ENCODE results near the gene SH3RF2.

The SH3RF2 gene

GRCh38 chr5:146025114-146025680 lies 88.8 kb downstream of the SH3RF2 start:
- no peak overlapping the region for H3K27ac ChIP-seq
- TF ChIP-seq FOXP2 (optimal IDR thresholded peaks at IDR 0.05; ENCODE audit: control extremely low read depth, extremely low read length, insufficient read depth) (no peak), POLR2AphosphoS5 (IDR thresholded peaks at IDR 0.05; ENCODE audit: borderline replicate concordance, low read depth, low read length) (no peak), EZH2 (IDR thresholded peaks at IDR 0.05) (no peak)
- no peak for DNase-seq (ENCODE audit: low read depth, low spot score)
- no peak overlapping the region for H3K9ac ChIP-seq (ENCODE audit: insufficient read length)
- H3K36me3 ChIP-seq (ENCODE audit: insufficient read depth, low read length) = no peaks in the 10 kb centered on the region
- no peak overlapping the region for H3K4me3 ChIP-seq
- H3K9me3 ChIP-seq (ENCODE audit: low read depth, low read length) = no peaks in the 10 kb centered on the region

GRCh38 chr5:146025681-146026080 lies 89.3 kb downstream of the SH3RF2 start:
- no peak for TF ChIP-seq POLR2AphosphoS5 (IDR thresholded peaks at IDR 0.05; ENCODE audit: borderline replicate concordance, low read depth, low read length)
- TF ChIP-seq FOXP2 (optimal IDR thresholded peaks at IDR 0.05; ENCODE audit: control extremely low read depth, extremely low read length, insufficient read depth) = no peak
- no peak for TF ChIP-seq EZH2 (IDR thresholded peaks at IDR 0.05)
- Histone ChIP-seq H3K36me3 (ENCODE audit: insufficient read depth, low read length) (no peaks in the 10 kb centered on the region), H3K27ac (no peak overlapping the region), H3K9me3 (ENCODE audit: low read depth, low read length) (no peaks in the 10 kb centered on the region), H3K9ac (ENCODE audit: insufficient read length) (no peak overlapping the region), H3K4me3 (no peak overlapping the region)
- DNase-seq (ENCODE audit: low read depth, low spot score) = no peak

GRCh38 chr5:146026307-146027010 lies 90.1 kb downstream of the SH3RF2 start:
- Histone ChIP-seq H3K36me3 (ENCODE audit: insufficient read depth, low read length) (no peaks in the 10 kb centered on the region), H3K4me3 (no peak overlapping the region), H3K9ac (ENCODE audit: insufficient read length) (no peak overlapping the region), H3K27ac (no peak overlapping the region), H3K9me3 (ENCODE audit: low read depth, low read length) (no peaks in the 10 kb centered on the region)
- no peak for DNase-seq (ENCODE audit: low read depth, low spot score)
- TF ChIP-seq POLR2AphosphoS5 (IDR thresholded peaks at IDR 0.05; ENCODE audit: borderline replicate concordance, low read depth, low read length) = no peak
- TF ChIP-seq EZH2 (IDR thresholded peaks at IDR 0.05) = no peak
- TF ChIP-seq FOXP2 (optimal IDR thresholded peaks at IDR 0.05; ENCODE audit: control extremely low read depth, extremely low read length, insufficient read depth) = no peak

- Histone ChIP-seq H3K36me3 (ENCODE audit: insufficient read depth, low read length) (no peaks in the 10 kb centered on the region), H3K9ac (ENCODE audit: insufficient read length) (no peak overlapping the region), H3K27ac (no peak overlapping the region), H3K4me3 (no peak overlapping the region), H3K9me3 (ENCODE audit: low read depth, low read length) (no peaks in the 10 kb centered on the region)
- DNase-seq (ENCODE audit: low read depth, low spot score) = no peak
- TF ChIP-seq EZH2 (IDR thresholded peaks at IDR 0.05) (no peak), FOXP2 (optimal IDR thresholded peaks at IDR 0.05; ENCODE audit: control extremely low read depth, extremely low read length, insufficient read depth) (no peak), POLR2AphosphoS5 (IDR thresholded peaks at IDR 0.05; ENCODE audit: borderline replicate concordance, low read depth, low read length) (no peak)
These were observed 91.4 kb downstream of the SH3RF2 start for GRCh38 chr5:146027751-146028150.

- Histone ChIP-seq H3K9me3 (ENCODE audit: low read depth, low read length) (no peaks in the 10 kb centered on the region), H3K36me3 (ENCODE audit: insufficient read depth, low read length) (no peaks in the 10 kb centered on the region), H3K9ac (ENCODE audit: insufficient read length) (no peak overlapping the region), H3K4me3 (no peak overlapping the region), H3K27ac (no peak overlapping the region)
- TF ChIP-seq EZH2 (IDR thresholded peaks at IDR 0.05) = no peak
- no peak for TF ChIP-seq POLR2AphosphoS5 (IDR thresholded peaks at IDR 0.05; ENCODE audit: borderline replicate concordance, low read depth, low read length)
- no peak for TF ChIP-seq FOXP2 (optimal IDR thresholded peaks at IDR 0.05; ENCODE audit: control extremely low read depth, extremely low read length, insufficient read depth)
- DNase-seq (ENCODE audit: low read depth, low spot score) = no peak
These were observed 96.5 kb downstream of the SH3RF2 start for GRCh38 chr5:146032911-146033310.

- Histone ChIP-seq H3K4me3 (no peak overlapping the region), H3K27ac (no peak overlapping the region), H3K9ac (ENCODE audit: insufficient read length) (no peak overlapping the region), H3K36me3 (ENCODE audit: insufficient read depth, low read length) (no peaks in the 10 kb centered on the region), H3K9me3 (ENCODE audit: low read depth, low read length) (no peaks in the 10 kb centered on the region)
- TF ChIP-seq EZH2 (IDR thresholded peaks at IDR 0.05) (no peak), POLR2AphosphoS5 (IDR thresholded peaks at IDR 0.05; ENCODE audit: borderline replicate concordance, low read depth, low read length) (no peak), FOXP2 (optimal IDR thresholded peaks at IDR 0.05; ENCODE audit: control extremely low read depth, extremely low read length, insufficient read depth) (no peak)
- DNase-seq (ENCODE audit: low read depth, low spot score) = no peak
These were observed 97.7 kb downstream of the SH3RF2 start for GRCh38 chr5:146034127-146034526.

- DNase-seq (ENCODE audit: low read depth, low spot score) = no peak
- no peak overlapping the region for H3K27ac ChIP-seq
- TF ChIP-seq FOXP2 (optimal IDR thresholded peaks at IDR 0.05; ENCODE audit: control extremely low read depth, extremely low read length, insufficient read depth) (no peak), EZH2 (IDR thresholded peaks at IDR 0.05) (no peak), POLR2AphosphoS5 (IDR thresholded peaks at IDR 0.05; ENCODE audit: borderline replicate concordance, low read depth, low read length) (no peak)
- H3K9me3 ChIP-seq (ENCODE audit: low read depth, low read length) = no peaks in the 10 kb centered on the region
- H3K9ac ChIP-seq (ENCODE audit: insufficient read length) = no peak overlapping the region
- H3K36me3 ChIP-seq (ENCODE audit: insufficient read depth, low read length) = no peaks in the 10 kb centered on the region
- no peak overlapping the region for H3K4me3 ChIP-seq
These were observed 98.2 kb downstream of the SH3RF2 start for GRCh38 chr5:146034605-146035004.

GRCh38 chr5:146039420-146039819 lies 103.0 kb downstream of the SH3RF2 start:
- H3K4me3 ChIP-seq = no peak overlapping the region
- H3K27ac ChIP-seq = no peak overlapping the region
- no peaks in the 10 kb centered on the region for H3K36me3 ChIP-seq (ENCODE audit: insufficient read depth, low read length)
- no peaks in the 10 kb centered on the region for H3K9me3 ChIP-seq (ENCODE audit: low read depth, low read length)
- no peak overlapping the region for H3K9ac ChIP-seq (ENCODE audit: insufficient read length)
- TF ChIP-seq POLR2AphosphoS5 (IDR thresholded peaks at IDR 0.05; ENCODE audit: borderline replicate concordance, low read depth, low read length) (no peak), FOXP2 (optimal IDR thresholded peaks at IDR 0.05; ENCODE audit: control extremely low read depth, extremely low read length, insufficient read depth) (no peak), EZH2 (IDR thresholded peaks at IDR 0.05) (no peak)
- no peak for DNase-seq (ENCODE audit: low read depth, low spot score)
